Esophagus muscularis mucosa (tissue), 3 donors: ENCODE results near the gene MAST4.

Experiments
- POLR2A ChIP-seq: fragments of 450-650 bp; IDR thresholded peaks from one replicate; pipeline ENCODE4 v1.6.1; 2017; ENCODE audit warnings: antibody characterized with exemption, moderate library complexity, mild to moderate bottlenecking, low read depth
- POLR2AphosphoS5 ChIP-seq, 2 donors: sonication (generic); formaldehyde crosslinking; IDR thresholded peaks; one replicate each; pipeline ENCODE4 v1.6.1; 2017; ENCODE audit warnings: antibody characterized with exemption in 2 of 2
- TF ChIP-seq, protein P1 (sequence below), 3 experiments: fragments of 200-600 bp in 2 of 3; fragments of 450-650 bp in 1 of 3; sonication (generic) in 2 of 3; IDR thresholded peaks; one replicate each; pipeline ENCODE4 v1.5.1; 2017 to 2019; ENCODE audit warnings: antibody characterized with exemption in 3 of 3, mild to moderate bottlenecking in 2 of 3, moderate library complexity in 1 of 3

DNA sequence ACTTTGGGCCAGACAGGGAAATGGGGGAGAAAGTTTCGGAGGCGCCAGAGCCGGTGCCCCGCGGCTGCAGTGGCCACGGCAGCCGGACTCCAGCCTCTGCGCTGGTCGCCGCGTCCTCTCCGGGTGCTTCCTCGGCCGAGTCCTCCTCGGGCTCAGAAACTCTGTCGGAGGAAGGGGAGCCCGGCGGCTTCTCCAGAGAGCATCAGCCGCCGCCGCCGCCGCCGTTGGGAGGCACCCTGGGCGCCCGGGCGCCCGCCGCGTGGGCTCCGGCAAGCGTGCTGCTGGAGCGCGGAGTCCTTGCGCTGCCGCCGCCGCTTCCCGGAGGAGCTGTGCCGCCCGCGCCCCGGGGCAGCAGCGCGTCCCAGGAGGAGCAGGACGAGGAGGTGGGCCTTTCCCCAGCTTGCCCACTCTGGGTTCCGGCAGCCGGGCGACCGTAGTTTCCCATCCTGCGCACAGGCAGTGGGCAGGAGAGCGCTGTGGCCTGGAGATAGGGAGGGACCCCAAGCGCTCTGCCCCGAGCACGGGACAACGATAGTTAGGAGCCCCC is 516 bp downstream of the MAST4 start:
- TF ChIP-seq, protein P1, sequence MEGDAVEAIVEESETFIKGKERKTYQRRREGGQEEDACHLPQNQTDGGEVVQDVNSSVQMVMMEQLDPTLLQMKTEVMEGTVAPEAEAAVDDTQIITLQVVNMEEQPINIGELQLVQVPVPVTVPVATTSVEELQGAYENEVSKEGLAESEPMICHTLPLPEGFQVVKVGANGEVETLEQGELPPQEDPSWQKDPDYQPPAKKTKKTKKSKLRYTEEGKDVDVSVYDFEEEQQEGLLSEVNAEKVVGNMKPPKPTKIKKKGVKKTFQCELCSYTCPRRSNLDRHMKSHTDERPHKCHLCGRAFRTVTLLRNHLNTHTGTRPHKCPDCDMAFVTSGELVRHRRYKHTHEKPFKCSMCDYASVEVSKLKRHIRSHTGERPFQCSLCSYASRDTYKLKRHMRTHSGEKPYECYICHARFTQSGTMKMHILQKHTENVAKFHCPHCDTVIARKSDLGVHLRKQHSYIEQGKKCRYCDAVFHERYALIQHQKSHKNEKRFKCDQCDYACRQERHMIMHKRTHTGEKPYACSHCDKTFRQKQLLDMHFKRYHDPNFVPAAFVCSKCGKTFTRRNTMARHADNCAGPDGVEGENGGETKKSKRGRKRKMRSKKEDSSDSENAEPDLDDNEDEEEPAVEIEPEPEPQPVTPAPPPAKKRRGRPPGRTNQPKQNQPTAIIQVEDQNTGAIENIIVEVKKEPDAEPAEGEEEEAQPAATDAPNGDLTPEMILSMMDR (IDR thresholded peaks at IDR 0.05) = no peak
- TF ChIP-seq POLR2AphosphoS5 (IDR thresholded peaks at IDR 0.05) (no peak), POLR2A (no peak)
